Omental fat pad (tissue), 4 donors: ENCODE data around the gene MST1. TPM values are rescaled to one million over a fixed set of nuclear protein-coding genes. Genes with fewer than 3 reads are reported as not detected.
A peak's percentile ranks its signal among the peaks of the same experiment; 100 is the strongest.

Experiments used
- ATAC-seq: fragments of 150-250 bp; one replicate; pipeline ENCODE4 v1.9.1; 2016; ENCODE audit warnings: mild to moderate bottlenecking, moderate library complexity; ENCODE audit not compliant: low FRiP score
- DNase-seq: peaks from one replicate; pipeline ENCODE4 v3.0.0-alpha.2; 2019; ENCODE audit warnings: low spot score
- CTCF ChIP-seq, 3 donors: fragments of 450-650 bp; IDR thresholded peaks; one replicate each; pipeline ENCODE4 v1.5.1; 2016 to 2017; ENCODE audit warnings: antibody characterized with exemption in 3 of 3, mild to moderate bottlenecking in 3 of 3, moderate library complexity in 2 of 3
- total RNA-seq, 4 donors: library from RNA; depleted of rRNA; stranded (reverse); fragments of >200 nt; gene quantifications; one replicate each; pipeline ENCODE4 v1.1.0, GENCODE V29; 2016

Gene MST1
- 10 to 100 TPM in 3 of 4 donors, 1 to 10 TPM in 1; 3.5 to 94.1 (median 25.0) TPM for total RNA-seq

GRCh38 chr3:49689046-49689907 lies at the start of gene MST1, which contains the start of gene RNF123:
MST1 (minus strand) TSS chr3:49689474; CDS start chr3:49688691, 783 bp downstream.
RNF123 (plus strand) TSS chr3:49689557; CDS start chr3:49691166, 1,609 bp downstream.
- DNase-seq (peak; percentile 75), ATAC-seq (peak; percentile 50)
- peak in 1 of 3 donors; percentile 13 for TF ChIP-seq CTCF (IDR thresholded peaks at IDR 0.05)

DNA sequence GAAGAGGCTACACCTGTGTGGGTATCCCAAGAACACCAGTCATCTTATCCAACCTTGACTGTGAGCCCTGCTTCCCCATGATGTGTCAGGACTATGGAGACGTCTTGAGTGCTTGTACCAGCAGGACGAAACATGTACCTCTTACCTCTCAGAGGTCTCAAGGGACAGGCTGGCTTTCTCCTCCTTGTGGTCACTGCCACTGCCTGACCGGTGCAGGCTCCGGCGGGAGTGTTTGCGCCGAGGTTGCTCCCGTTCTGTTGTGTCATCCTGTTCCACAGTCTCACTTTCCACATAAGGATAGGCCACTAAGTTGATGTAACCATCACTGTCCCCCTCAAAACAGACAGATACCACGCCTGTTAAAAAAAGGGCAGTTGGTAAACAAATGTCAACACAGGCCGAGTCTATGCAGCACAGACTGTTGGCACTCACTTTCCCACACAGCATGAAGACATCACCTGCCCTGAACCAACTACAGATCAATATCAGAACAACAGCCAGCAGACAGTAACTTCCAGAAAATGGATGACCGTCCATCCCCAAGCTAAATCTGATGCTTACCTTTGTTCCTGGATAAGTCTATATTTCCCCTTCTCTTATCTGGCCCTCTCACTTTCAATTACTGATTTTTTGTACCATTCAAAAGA lies 48.9 kb upstream of the MST1 start:
- no peak for DNase-seq
- no peak for ATAC-seq
- TF ChIP-seq CTCF (IDR thresholded peaks at IDR 0.05): no peak

DNA sequence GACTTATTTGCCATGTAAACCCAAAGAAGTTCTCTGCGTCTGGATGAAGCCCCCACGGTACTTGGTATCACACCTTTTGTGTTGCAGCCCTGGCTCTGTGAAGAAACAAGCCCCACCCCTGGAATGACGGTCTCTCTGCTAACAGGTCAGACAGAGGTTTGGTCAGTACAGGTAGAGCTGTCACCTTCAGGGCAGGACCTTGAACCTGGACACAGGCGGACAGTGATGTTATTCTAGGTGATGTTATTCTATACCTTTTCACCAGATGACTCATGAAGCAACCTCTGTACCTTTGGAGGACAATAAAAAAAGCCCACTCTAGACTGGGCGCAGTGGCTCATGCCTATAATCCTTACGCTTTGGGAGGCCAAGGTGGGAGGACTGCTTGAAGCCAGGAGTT lies 45.5 kb upstream of the MST1 start:
- TF ChIP-seq CTCF (IDR thresholded peaks at IDR 0.05): no peak
- no peak for ATAC-seq
- DNase-seq: no peak

- no peak for ATAC-seq
- no peak for DNase-seq
- TF ChIP-seq CTCF (IDR thresholded peaks at IDR 0.05): no peak
Observed at GRCh38 chr3:49733551-49733950, 44.3 kb upstream of the MST1 start.

GRCh38 chr3:49732597-49732996 lies 43.3 kb upstream of the MST1 start:
- DNase-seq (no peak), ATAC-seq (no peak)
- TF ChIP-seq CTCF (IDR thresholded peaks at IDR 0.05): no peak

GRCh38 chr3:49729966-49730609 lies 40.8 kb upstream of the MST1 start:
- DNase-seq (no peak), ATAC-seq (no peak)

More at GRCh38 chr3:49729966-49730609, 40.8 kb upstream of the MST1 start:
- no peak for TF ChIP-seq CTCF (IDR thresholded peaks at IDR 0.05)
